GM21786 (cell line): ENCODE data around the gene AKR1E2.

Experiments
- ATAC-seq: cut with Tn5 transposase; IDR thresholded peaks from one replicate; pipeline ENCODE4 v1.9.1; 2021; ENCODE audit not compliant: unreplicated experiment

The AKR1E2 gene

GRCh38 chr10:4843525-4844180 lies 17.6 kb downstream of the AKR1E2 start:
- no peak for ATAC-seq

GRCh38 chr10:4844864-4845263 lies 18.9 kb downstream of the AKR1E2 start:
- no peak for ATAC-seq

GRCh38 chr10:4845766-4846165 lies 19.8 kb downstream of the AKR1E2 start:
- no peak for ATAC-seq

- ATAC-seq = no peak
Measured at GRCh38 chr10:4846775-4847174, 20.8 kb downstream of the AKR1E2 start.

- no peak for ATAC-seq
Measured at GRCh38 chr10:4847561-4848355, 21.8 kb downstream of the AKR1E2 start.

GRCh38 chr10:4848356-4849041 lies 22.5 kb downstream of the AKR1E2 start:
- ATAC-seq = no peak

- ATAC-seq = no peak
Measured at GRCh38 chr10:4849042-4849402, 23.0 kb downstream of the AKR1E2 start.

- peak; percentile 85 for ATAC-seq
Measured at GRCh38 chr10:4849555-4850242, 23.7 kb downstream of the AKR1E2 start.

GRCh38 chr10:4850397-4850796 lies 24.4 kb downstream of the AKR1E2 start:
- ATAC-seq = no peak

GRCh38 chr10:4851176-4851575 lies 25.2 kb downstream of the AKR1E2 start:
- no peak for ATAC-seq

- no peak for ATAC-seq
Measured at GRCh38 chr10:4851846-4852245, 25.8 kb downstream of the AKR1E2 start.

GRCh38 chr10:4865945-4866661 lies 40.1 kb downstream of the AKR1E2 start:
- ATAC-seq = no peak

- no peak for ATAC-seq
Measured at GRCh38 chr10:4867109-4867519, 41.1 kb downstream of the AKR1E2 start.

GRCh38 chr10:4867520-4868356 lies 41.7 kb downstream of the AKR1E2 start:
- ATAC-seq = no peak

GRCh38 chr10:4868357-4868657 lies 42.3 kb downstream of the AKR1E2 start:
- no peak for ATAC-seq

GRCh38 chr10:4882704-4883078 lies 56.7 kb downstream of the AKR1E2 start:
- ATAC-seq = no peak

- no peak for ATAC-seq
Measured at GRCh38 chr10:4883079-4883739, 57.2 kb downstream of the AKR1E2 start.

- no peak for ATAC-seq
Measured at GRCh38 chr10:4885162-4885561, 59.2 kb downstream of the AKR1E2 start.

- ATAC-seq = no peak
Measured at GRCh38 chr10:4887501-4887900, 61.5 kb downstream of the AKR1E2 start.

GRCh38 chr10:4888236-4888635 lies 62.2 kb downstream of the AKR1E2 start:
- no peak for ATAC-seq
